ENCODE data around the gene HOGA1. TPM values are rescaled to one million over a fixed set of nuclear protein-coding genes. Genes with fewer than 3 reads are reported as not detected.
A peak's percentile ranks its signal among the peaks of the same experiment; 100 is the strongest.
"Not testable (repeated sequence)": the region's sequence is repeated elsewhere in the genome, so short reads cannot be mapped to it uniquely, and the experiment has no call there.

HOGA1 gene
- total and polyA plus RNA-seq, 2 donors (not counting 3 experiments of a cell fraction or from before 2014, with no cell fraction given) = 0.44 to 0.91 TPM

DNA sequence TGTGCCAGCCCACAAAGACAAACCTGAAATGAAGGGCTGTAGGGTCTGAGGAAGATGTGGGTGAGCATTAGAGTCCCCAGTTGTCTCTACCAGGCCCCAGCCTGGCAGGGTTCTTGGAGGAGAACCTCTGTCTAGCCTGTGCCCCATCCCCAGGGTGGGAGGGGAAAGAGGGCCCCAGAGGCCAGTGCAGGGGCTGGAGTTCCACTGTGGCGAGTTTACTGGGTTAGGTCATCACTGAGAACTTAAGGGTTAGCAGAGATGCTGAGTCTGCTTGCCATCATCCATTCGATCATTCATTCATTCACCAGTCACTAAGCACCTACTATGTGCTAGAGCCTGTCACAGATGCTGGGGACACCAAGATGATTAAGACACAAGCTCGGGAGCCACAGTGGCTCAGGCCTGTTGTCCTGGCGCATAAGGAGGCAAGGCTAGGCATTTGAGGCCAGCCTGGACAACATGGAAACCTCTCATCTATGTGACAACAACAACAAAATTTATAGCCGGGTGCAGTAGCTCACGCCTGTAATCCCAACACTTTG is 9.0 kb upstream of the HOGA1 start:
- H3K9me3 ChIP-seq (replicated peaks; ENCODE audit: control insufficient read depth, insufficient read depth, low read length) = no peaks in the 10 kb centered on the region
- H3K79me2 ChIP-seq (ENCODE audit: control insufficient read depth, insufficient read depth, low read length) = no peaks in the 10 kb centered on the region
- DNase-seq (ENCODE audit: low read depth, low spot score) = no peak
- dilution Hi-C loops (cut with MboI; ENCODE audit: extremely low pct_ligation_motif_present, low sequenced_read_pairs) (no loop called here), intact Hi-C loops (cut with micrococcal nuclease) (no loop called here)
- no peaks in the 10 kb centered on the region for H3K9me1 ChIP-seq (replicated peaks; ENCODE audit: control insufficient read depth, extremely low read depth, insufficient read depth, low read length)
- H3K4me1 ChIP-seq (ENCODE audit: control insufficient read depth, extremely low read depth, insufficient read depth, low read length) = peaks cover 14% of the 10 kb centered on the region
- no peak overlapping the region for H3K4me3 ChIP-seq (replicated peaks in 1 of 3; ENCODE audit: insufficient read depth in 1 of 3, low read depth in 1 of 3, low read length in 3 of 3)
- POLR2A ChIA-PET = no interaction called here
- CTCF ChIA-PET = interaction anchor here (0.7 to 8.2 kb wide), 16 partner anchors 9 to 134 kb away, joined by 3 to 304 read pairs (median 5); partner anchors contain the start of genes C10orf62 and HOGA1
- no peaks in the 10 kb centered on the region for H3K27me3 ChIP-seq (ENCODE audit: control insufficient read depth in 2 of 2, insufficient read depth in 2 of 2, low read length in 2 of 2)
- BruUV-seq (replicated peaks) = no TSS peak
- H3K27ac ChIP-seq (ENCODE audit: insufficient read depth, low read depth, low read length) = peak overlapping the region; percentile 58
- no peak overlapping the region for H2AFZ ChIP-seq (ENCODE audit: low read depth, low read length)
- H4K20me1 ChIP-seq (replicated peaks; ENCODE audit: control insufficient read depth, extremely low read depth, insufficient read depth, low read length) = no peaks in the 10 kb centered on the region
- peak overlapping the region; percentile 23 for H3K4me2 ChIP-seq (ENCODE audit: insufficient read depth, low read length)
- FAIRE-seq = no peak
- H3K9ac ChIP-seq (replicated peaks; ENCODE audit: extremely low read depth, insufficient read depth, low read length) = peak overlapping the region; percentile 22
- no peak for TF ChIP-seq FOS (IDR thresholded peaks at IDR 0.05; ENCODE audit: borderline replicate concordance, insufficient read depth, low read length)
- TF ChIP-seq, protein P1, sequence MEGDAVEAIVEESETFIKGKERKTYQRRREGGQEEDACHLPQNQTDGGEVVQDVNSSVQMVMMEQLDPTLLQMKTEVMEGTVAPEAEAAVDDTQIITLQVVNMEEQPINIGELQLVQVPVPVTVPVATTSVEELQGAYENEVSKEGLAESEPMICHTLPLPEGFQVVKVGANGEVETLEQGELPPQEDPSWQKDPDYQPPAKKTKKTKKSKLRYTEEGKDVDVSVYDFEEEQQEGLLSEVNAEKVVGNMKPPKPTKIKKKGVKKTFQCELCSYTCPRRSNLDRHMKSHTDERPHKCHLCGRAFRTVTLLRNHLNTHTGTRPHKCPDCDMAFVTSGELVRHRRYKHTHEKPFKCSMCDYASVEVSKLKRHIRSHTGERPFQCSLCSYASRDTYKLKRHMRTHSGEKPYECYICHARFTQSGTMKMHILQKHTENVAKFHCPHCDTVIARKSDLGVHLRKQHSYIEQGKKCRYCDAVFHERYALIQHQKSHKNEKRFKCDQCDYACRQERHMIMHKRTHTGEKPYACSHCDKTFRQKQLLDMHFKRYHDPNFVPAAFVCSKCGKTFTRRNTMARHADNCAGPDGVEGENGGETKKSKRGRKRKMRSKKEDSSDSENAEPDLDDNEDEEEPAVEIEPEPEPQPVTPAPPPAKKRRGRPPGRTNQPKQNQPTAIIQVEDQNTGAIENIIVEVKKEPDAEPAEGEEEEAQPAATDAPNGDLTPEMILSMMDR (IDR thresholded peaks at IDR 0.05; ENCODE audit: extremely low read depth in 1 of 2, insufficient read depth in 1 of 2, low read depth in 1 of 2, low read length in 2 of 2) = no peak
- TF ChIP-seq POLR2AphosphoS5 (IDR thresholded peaks at IDR 0.05; ENCODE audit: insufficient read depth, low read depth, low read length) = no peak
- no peak for TF ChIP-seq GATA2 (IDR thresholded peaks at IDR 0.05; ENCODE audit: insufficient read depth, insufficient read length, low read depth, low read length)
- no peak for TF ChIP-seq MYC (IDR thresholded peaks at IDR 0.05; ENCODE audit: low read depth, low read length)
- TF ChIP-seq, protein P2, sequence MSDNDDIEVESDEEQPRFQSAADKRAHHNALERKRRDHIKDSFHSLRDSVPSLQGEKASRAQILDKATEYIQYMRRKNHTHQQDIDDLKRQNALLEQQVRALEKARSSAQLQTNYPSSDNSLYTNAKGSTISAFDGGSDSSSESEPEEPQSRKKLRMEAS (IDR thresholded peaks at IDR 0.05; ENCODE audit: insufficient read depth, insufficient read length) = no peak
- no peak for TF ChIP-seq POLR2A (IDR thresholded peaks at IDR 0.05; ENCODE audit: low read depth, low read length)
- TF ChIP-seq JUN (IDR thresholded peaks at IDR 0.05; ENCODE audit: borderline replicate concordance, insufficient read depth, insufficient read length, low read depth) = no peak
- TF ChIP-seq EZH2 (IDR thresholded peaks at IDR 0.05; ENCODE audit: borderline replicate concordance, low read depth, low read length, severe bottlenecking) = no peak
- H3K36me3 ChIP-seq (ENCODE audit: control insufficient read depth in 2 of 2, extremely low read depth in 1 of 2, insufficient read depth in 2 of 2, low read length in 2 of 2) = peaks cover 0 to 18% of the 10 kb centered on the region in 2 experiments

DNA sequence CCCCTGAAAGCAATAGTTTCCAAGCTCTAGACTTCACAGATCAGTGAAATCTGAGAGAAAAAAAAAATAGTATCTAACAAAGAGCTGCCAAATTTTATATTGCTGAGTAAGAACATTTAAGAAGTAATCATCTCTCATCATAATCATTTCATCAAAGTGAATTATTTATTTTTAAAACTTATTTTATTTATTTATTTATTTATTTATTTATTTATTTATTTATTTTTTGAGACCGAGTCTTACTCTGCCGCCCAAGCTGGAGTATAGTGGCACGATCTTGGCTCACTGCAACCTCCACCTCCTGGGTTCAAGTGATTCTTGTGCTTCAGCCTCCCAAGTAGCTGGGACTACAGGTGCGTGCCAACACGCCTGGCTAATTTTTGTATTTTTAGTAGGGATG is 7.7 kb upstream of the HOGA1 start:
- DNase-seq (ENCODE audit: low read depth, low spot score); H3K27me3 ChIP-seq (ENCODE audit: control insufficient read depth in 2 of 2, insufficient read depth in 2 of 2, low read length in 2 of 2); H3K79me2 ChIP-seq (ENCODE audit: control insufficient read depth, insufficient read depth, low read length); H3K4me2 ChIP-seq (ENCODE audit: insufficient read depth, low read length); H3K27ac ChIP-seq (ENCODE audit: insufficient read depth, low read depth, low read length); H3K4me3 ChIP-seq (replicated peaks in 1 of 3; ENCODE audit: insufficient read depth in 1 of 3, low read depth in 1 of 3, low read length in 3 of 3); H3K36me3 ChIP-seq (ENCODE audit: control insufficient read depth in 2 of 2, extremely low read depth in 1 of 2, insufficient read depth in 2 of 2, low read length in 2 of 2); FAIRE-seq; H4K20me1 ChIP-seq (replicated peaks; ENCODE audit: control insufficient read depth, extremely low read depth, insufficient read depth, low read length); H3K9ac ChIP-seq (replicated peaks; ENCODE audit: extremely low read depth, insufficient read depth, low read length); dilution Hi-C loops (cut with MboI; ENCODE audit: extremely low pct_ligation_motif_present, low sequenced_read_pairs); H2AFZ ChIP-seq (ENCODE audit: low read depth, low read length); H3K9me3 ChIP-seq (replicated peaks; ENCODE audit: control insufficient read depth, insufficient read depth, low read length); H3K9me1 ChIP-seq (replicated peaks; ENCODE audit: control insufficient read depth, extremely low read depth, insufficient read depth, low read length); BruUV-seq (replicated peaks); POLR2A ChIA-PET; intact Hi-C loops (cut with micrococcal nuclease): not testable (repeated sequence)
- CTCF ChIA-PET = interaction anchor here (1.0 to 8.2 kb wide), 6 partner anchors 8 to 37 kb away, joined by 3 to 304 read pairs (median 12); partner anchors contain the start of gene HOGA1
- H3K4me1 ChIP-seq (ENCODE audit: control insufficient read depth, extremely low read depth, insufficient read depth, low read length) = peaks cover 14% of the 10 kb centered on the region
